Erythroblast (primary cell): ENCODE data around the gene IGF2.

ENCODE experiments used
- GATA1 ChIP-seq: IDR thresholded peaks from 2 replicates; pipeline ENCODE4 v1.6.1; 2011; ENCODE audit warnings: low read depth, mild to moderate bottlenecking, control low read depth, low read length, moderate library complexity
- POLR2A ChIP-seq: IDR thresholded peaks from 2 replicates; pipeline ENCODE4 v1.6.1; 2011; ENCODE audit warnings: mild to moderate bottlenecking, low read length

GRCh38 chr11:2164861-2165555 lies 25.8 kb upstream of the IGF2 start:
- no peak for TF ChIP-seq POLR2A
- TF ChIP-seq GATA1 = no peak
